ENCODE measurements around the gene LENG1. TPM values are rescaled to one million over a fixed set of nuclear protein-coding genes. Genes with fewer than 3 reads are reported as not detected.

LENG1 gene
- total RNA-seq, 2 experiments from 2014 or later: 8.3 to 9.2 TPM

DNA sequence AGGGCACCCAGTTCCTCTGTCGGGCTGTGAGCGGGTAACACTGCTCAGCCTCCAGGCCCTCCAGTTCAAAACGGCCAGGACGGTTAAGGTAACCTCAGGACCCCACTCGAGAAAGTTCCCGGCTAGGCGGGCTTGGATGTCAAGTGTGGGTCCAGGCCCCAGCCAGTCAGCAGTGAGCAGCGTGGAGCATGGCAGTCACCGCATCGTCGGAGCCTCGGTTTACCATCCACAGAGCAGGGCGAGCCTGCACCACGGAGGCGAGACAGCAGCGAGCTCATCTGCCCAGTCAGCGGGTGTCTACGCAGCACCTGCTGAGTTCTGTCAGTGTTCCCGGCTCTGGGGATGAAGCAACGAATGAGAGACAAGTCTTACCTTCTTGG lies 29.9 kb downstream of the LENG1 start:
- Mint-ChIP-seq H3K27me3 (no peaks in the 10 kb centered on the region), H3K4me1 (peaks cover 3% of the 10 kb centered on the region), H3K27ac (no peak overlapping the region), H3K36me3 (ENCODE audit: low read depth) (peaks cover 20% of the 10 kb centered on the region), H3K9me3 (no peaks in the 10 kb centered on the region), H3K4me3 (no peak overlapping the region)
- ChIA-PET POLR2A (no interaction called here), CTCF (no interaction called here)
- DNase-seq: no peak

GRCh38 chr19:54128796-54129616 lies 30.5 kb downstream of the LENG1 start:
- H3K36me3 Mint-ChIP-seq (ENCODE audit: low read depth): peaks cover 23% of the 10 kb centered on the region
- ChIA-PET POLR2A (no interaction called here), CTCF (no interaction called here)
- no peak for DNase-seq
- no peaks in the 10 kb centered on the region for H3K9me3 Mint-ChIP-seq
- no peak overlapping the region for H3K4me3 Mint-ChIP-seq
- H3K4me1 Mint-ChIP-seq: no peaks in the 10 kb centered on the region
- H3K27me3 Mint-ChIP-seq: no peaks in the 10 kb centered on the region
- no peak overlapping the region for H3K27ac Mint-ChIP-seq

GRCh38 chr19:54128441-54128725 lies 31.1 kb downstream of the LENG1 start:
- no peak overlapping the region for H3K27ac Mint-ChIP-seq
- DNase-seq: no peak
- H3K27me3 Mint-ChIP-seq: no peaks in the 10 kb centered on the region
- POLR2A ChIA-PET: no interaction called here
- H3K4me1 Mint-ChIP-seq: no peaks in the 10 kb centered on the region
- H3K36me3 Mint-ChIP-seq (ENCODE audit: low read depth): peaks cover 26% of the 10 kb centered on the region
- CTCF ChIA-PET: no interaction called here
- no peak overlapping the region for H3K4me3 Mint-ChIP-seq
- H3K9me3 Mint-ChIP-seq: no peaks in the 10 kb centered on the region

DNA sequence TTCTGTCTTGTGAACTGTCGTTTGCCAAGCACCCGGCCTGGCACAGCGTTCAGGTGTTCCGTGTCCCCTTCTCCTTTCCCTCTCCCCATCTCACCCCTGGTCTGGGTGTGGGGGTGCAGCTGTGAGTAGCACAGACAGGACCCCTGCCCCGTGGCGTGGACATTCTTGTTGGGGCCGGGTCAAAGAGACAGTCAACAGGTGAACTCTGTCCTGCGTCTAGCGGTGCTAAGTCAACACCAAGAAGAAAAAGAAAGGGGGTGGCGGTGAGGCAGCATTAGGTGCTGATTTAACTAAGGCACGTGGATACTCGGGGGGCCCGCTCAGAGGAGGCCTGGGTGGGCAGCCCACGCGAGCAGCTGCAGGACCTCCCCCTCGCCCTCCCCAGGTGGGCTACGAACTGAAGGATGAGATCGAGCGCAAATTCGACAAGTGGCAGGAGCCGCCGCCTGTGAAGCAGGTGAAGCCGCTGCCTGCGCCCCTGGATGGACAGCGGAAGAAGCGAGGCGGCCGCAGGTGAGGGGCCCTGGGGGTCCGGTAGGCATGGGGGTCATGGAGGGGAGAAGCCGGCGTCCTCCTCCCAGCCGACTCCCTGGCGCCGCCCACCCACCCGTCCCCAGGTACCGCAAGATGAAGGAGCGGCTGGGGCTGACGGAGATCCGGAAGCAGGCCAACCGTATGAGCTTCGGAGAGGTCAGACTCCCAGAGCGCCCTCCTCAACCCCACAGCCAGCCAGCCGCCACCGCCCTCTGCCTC lies 31.7 kb downstream of the LENG1 start:
- ChIA-PET POLR2A (no interaction called here), CTCF (no interaction called here)
- no peaks in the 10 kb centered on the region for H3K4me1 Mint-ChIP-seq
- no peak for DNase-seq
- H3K36me3 Mint-ChIP-seq (ENCODE audit: low read depth): peaks cover 30% of the 10 kb centered on the region
- H3K9me3 Mint-ChIP-seq: no peaks in the 10 kb centered on the region
- no peak overlapping the region for H3K27ac Mint-ChIP-seq
- no peak overlapping the region for H3K4me3 Mint-ChIP-seq
- H3K27me3 Mint-ChIP-seq: no peaks in the 10 kb centered on the region

DNA sequence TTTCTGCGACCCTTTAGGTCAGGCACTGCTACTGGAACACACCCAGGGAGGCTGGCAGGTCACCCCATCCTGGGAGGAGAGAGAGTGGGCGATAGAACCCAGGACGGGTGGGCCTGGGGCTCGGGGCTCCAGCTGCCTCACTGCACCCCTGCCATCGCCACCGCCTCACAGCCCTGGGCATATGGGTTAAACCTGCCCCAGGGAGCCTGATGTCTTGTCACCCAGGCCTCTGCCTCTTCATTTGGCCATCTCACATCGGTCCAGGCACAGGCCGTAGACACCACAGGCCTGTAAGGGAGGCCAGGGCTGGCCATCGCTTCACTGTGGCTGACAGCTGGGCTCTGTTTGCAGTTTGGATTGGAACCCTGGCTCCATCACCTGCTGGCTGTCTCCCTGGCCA lies 33.8 kb downstream of the LENG1 start:
- H3K36me3 Mint-ChIP-seq (ENCODE audit: low read depth): peaks cover 41% of the 10 kb centered on the region
- ChIA-PET POLR2A (interaction anchor here (1.0 kb wide), 1 partner anchor 13 kb away, joined by 3 read pairs; no protein-coding TSS in a partner anchor), CTCF (no interaction called here)
- no peak overlapping the region for H3K4me3 Mint-ChIP-seq
- H3K9me3 Mint-ChIP-seq: no peaks in the 10 kb centered on the region
- H3K27ac Mint-ChIP-seq: no peak overlapping the region
- no peak for DNase-seq
- H3K4me1 Mint-ChIP-seq: no peaks in the 10 kb centered on the region
- H3K27me3 Mint-ChIP-seq: no peaks in the 10 kb centered on the region

- Mint-ChIP-seq H3K9me3 (no peaks in the 10 kb centered on the region), H3K27ac (no peak overlapping the region), H3K4me3 (no peak overlapping the region), H3K36me3 (ENCODE audit: low read depth) (peaks cover 47% of the 10 kb centered on the region), H3K4me1 (no peaks in the 10 kb centered on the region), H3K27me3 (no peaks in the 10 kb centered on the region)
- CTCF ChIA-PET: no interaction called here
- no peak for DNase-seq
- POLR2A ChIA-PET: interaction anchor here (1.0 kb wide), 1 partner anchor 12 kb away, joined by 3 read pairs; no protein-coding TSS in a partner anchor
These were observed 35.1 kb downstream of the LENG1 start for GRCh38 chr19:54124393-54124792.

DNA sequence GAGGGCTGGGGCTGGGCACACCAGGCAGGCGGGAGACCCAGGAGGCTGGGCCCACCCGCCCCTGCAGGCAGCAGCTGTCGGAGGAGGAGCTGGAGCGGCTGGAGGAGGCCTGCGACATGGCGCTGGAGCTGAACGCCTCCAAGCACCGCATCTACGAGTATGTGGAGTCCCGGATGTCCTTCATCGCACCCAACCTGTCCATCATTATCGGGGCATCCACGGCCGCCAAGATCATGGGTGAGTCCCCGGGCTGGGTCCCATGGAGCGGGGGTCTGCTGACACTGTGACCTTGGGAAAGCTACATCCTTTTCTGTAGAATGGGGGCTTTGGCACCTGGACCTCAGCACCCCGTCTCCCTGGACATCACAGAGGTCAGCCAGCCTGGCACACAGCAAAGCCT lies 35.8 kb downstream of the LENG1 start:
- Mint-ChIP-seq H3K4me3 (no peak overlapping the region), H3K36me3 (ENCODE audit: low read depth) (peaks cover 46% of the 10 kb centered on the region), H3K4me1 (no peaks in the 10 kb centered on the region), H3K27me3 (no peaks in the 10 kb centered on the region), H3K9me3 (no peaks in the 10 kb centered on the region), H3K27ac (no peak overlapping the region)
- ChIA-PET POLR2A (interaction anchor here (1.0 kb wide), 1 partner anchor 13 kb away, joined by 3 read pairs; no protein-coding TSS in a partner anchor), CTCF (no interaction called here)
- no peak for DNase-seq

- CTCF ChIA-PET: no interaction called here
- H3K4me1 Mint-ChIP-seq: peaks cover 17% of the 10 kb centered on the region
- peaks cover 38% of the 10 kb centered on the region for H3K36me3 Mint-ChIP-seq (ENCODE audit: low read depth)
- no peaks in the 10 kb centered on the region for H3K27me3 Mint-ChIP-seq
- POLR2A ChIA-PET: interaction anchor here (0.8 to 1.0 kb wide), 2 partner anchors 16 to 18 kb away, joined by 3 read pairs; partner anchors contain the start of gene CNOT3
- no peak overlapping the region for H3K27ac Mint-ChIP-seq
- DNase-seq: no peak
- no peak overlapping the region for H3K4me3 Mint-ChIP-seq
- no peaks in the 10 kb centered on the region for H3K9me3 Mint-ChIP-seq
These were observed 38.3 kb downstream of the LENG1 start for GRCh38 chr19:54121259-54121658.

GRCh38 chr19:54115109-54116063 lies 44.1 kb downstream of the LENG1 start, which contains the start of the genes PRPF31 and TFPT:
TSS of gene PRPF31 (plus strand) at chr19:54115754. CDS start at chr19:54118279, 2,525 bp downstream.
TSS of gene TFPT (minus strand) at chr19:54115657. CDS start at chr19:54115269, 388 bp downstream.
- H3K4me1 Mint-ChIP-seq: peaks cover 35% of the 10 kb centered on the region

DNA sequence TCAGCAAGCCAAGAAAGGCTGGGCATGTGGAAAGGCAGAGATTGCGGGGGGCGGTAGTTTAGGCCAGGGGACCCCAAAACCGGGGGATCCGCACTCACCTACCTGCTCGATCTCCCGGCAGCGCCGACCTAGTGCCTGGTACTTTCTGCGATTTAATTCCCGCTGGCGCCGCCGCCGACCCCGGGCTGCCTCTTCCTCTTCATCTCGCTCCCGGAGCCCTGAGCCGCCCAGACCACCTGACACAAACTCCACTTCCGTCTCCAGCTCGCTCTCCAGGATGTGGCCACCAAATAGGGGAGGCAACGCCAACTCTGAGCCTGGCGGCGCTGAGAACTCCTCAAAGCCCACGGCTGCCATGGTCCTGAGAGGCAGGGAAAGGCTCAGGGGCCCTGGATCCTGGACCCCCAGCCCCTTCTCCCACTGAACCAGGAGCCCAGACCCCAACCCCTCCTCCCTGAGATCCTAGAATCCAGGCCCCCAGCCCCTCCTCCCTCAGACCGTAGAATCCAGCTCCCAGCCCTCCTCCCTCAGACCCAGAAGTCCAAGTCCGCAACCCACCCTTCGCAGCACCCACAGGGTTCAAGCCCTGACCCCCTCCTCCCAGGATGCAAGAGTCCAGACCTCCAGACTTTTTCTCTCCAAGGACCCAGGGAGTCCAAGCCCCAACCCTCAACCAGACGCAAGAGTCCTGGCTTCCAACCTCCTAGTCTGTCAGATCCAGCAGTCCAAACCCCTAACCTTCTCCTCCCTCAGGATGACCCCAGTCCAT lies 45.0 kb downstream of the LENG1 start:
- CTCF ChIA-PET: interaction anchor here (1.0 to 2.8 kb wide), 5 partner anchors 12 to 274 kb away, joined by 3 to 16 read pairs (median 4); partner anchors contain the start of genes CNOT3 and NDUFA3
- Mint-ChIP-seq H3K9me3 (no peaks in the 10 kb centered on the region), H3K4me1 (peaks cover 37% of the 10 kb centered on the region)

More at GRCh38 chr19:54115109-54116063, 44.1 kb downstream of the LENG1 start, which contains the start of the genes PRPF31 and TFPT:
- peak within 1 kb of the TSS; percentile 74 for H3K27ac Mint-ChIP-seq
- POLR2A ChIA-PET: interaction anchor here (0.6 to 5.2 kb wide), 20 partner anchors 9 to 333 kb away, joined by 3 to 52 read pairs (median 4); partner anchors contain the start of genes CNOT3, LENG8, MBOAT7 and NDUFA3
- no peaks in the 10 kb centered on the region for H3K27me3 Mint-ChIP-seq
- H3K4me3 Mint-ChIP-seq: peak within 1 kb of the TSS; percentile 86
- CTCF ChIA-PET: interaction anchor here (1.0 to 2.8 kb wide), 6 partner anchors 13 to 273 kb away, joined by 3 to 16 read pairs (median 4); partner anchors contain the start of genes CNOT3, MBOAT7 and NDUFA3
- H3K9me3 Mint-ChIP-seq: no peaks in the 10 kb centered on the region
- peak; percentile 97 for DNase-seq
- H3K36me3 Mint-ChIP-seq (ENCODE audit: low read depth): peaks cover 35% of the 10 kb centered on the region

DNA sequence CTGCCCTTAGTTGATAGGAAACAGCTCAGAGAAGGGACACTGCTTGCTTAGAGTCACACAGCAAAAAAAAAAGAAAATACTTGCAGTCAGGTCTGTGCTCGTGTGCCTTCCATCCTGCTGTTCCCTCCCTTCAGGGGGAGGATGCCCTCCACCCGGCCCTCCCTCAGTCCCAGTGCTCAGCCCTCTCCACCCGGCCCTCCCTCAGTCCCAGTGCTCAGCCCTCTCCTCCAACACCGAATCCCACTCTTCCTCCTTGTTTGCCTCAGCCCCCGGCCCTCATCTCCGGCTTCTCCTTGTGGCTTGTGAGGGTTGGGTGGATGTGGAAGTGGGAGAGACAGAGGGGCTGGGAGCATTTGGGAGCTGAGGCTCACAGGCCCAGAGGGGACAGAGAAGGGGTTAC lies 49.9 kb downstream of the LENG1 start:
- POLR2A ChIA-PET: interaction anchor here (1.7 kb wide), 1 partner anchor 91 kb away, joined by 4 read pairs; the partner anchor contains the start of gene RPS9

More for the DNA sequence above, 45.0 kb downstream of the LENG1 start:
- Mint-ChIP-seq H3K27ac (peak overlapping the region; percentile 74), H3K27me3 (no peaks in the 10 kb centered on the region), H3K4me3 (peak overlapping the region; percentile 86), H3K36me3 (ENCODE audit: low read depth) (peaks cover 37% of the 10 kb centered on the region)
- peak; percentile 76 for DNase-seq
- POLR2A ChIA-PET: interaction anchor here (0.7 to 5.2 kb wide), 15 partner anchors 8 to 95 kb away, joined by 3 to 52 read pairs (median 5); partner anchors contain the start of genes CNOT3, LENG1, MBOAT7 and NDUFA3

More for the DNA sequence above, 49.9 kb downstream of the LENG1 start:
- no peaks in the 10 kb centered on the region for H3K27me3 Mint-ChIP-seq
- peaks cover 27% of the 10 kb centered on the region for H3K4me1 Mint-ChIP-seq
- no peaks in the 10 kb centered on the region for H3K9me3 Mint-ChIP-seq
- CTCF ChIA-PET: no interaction called here
- no peak overlapping the region for H3K27ac Mint-ChIP-seq
- H3K4me3 Mint-ChIP-seq: no peak overlapping the region
- peaks cover 65% of the 10 kb centered on the region for H3K36me3 Mint-ChIP-seq (ENCODE audit: low read depth)
- no peak for DNase-seq
